ENCODE results near the gene TSPAN5.

GRCh38 chr4:98509721-98510120 is 148.7 kb downstream of the TSPAN5 start:
- TF ChIP-seq ZSCAN30 (tag by site-specific recombination; IDR thresholded peaks at IDR 0.05) (no peak), ZNF747 (tag by site-specific recombination; IDR thresholded peaks at IDR 0.05) (no peak)

All from HEK293 (cell line).